Activated effector memory CD4-positive, alpha-beta T cell treated with Interleukin-2 at 50 U/mL for 16 hours (primary cell): Measurements from ENCODE around the gene PCBD1.

ENCODE experiments used
- DNase-seq: peaks from one replicate; pipeline ENCODE4 v3.0.0-alpha.2; 2020

Gene PCBD1

DNA sequence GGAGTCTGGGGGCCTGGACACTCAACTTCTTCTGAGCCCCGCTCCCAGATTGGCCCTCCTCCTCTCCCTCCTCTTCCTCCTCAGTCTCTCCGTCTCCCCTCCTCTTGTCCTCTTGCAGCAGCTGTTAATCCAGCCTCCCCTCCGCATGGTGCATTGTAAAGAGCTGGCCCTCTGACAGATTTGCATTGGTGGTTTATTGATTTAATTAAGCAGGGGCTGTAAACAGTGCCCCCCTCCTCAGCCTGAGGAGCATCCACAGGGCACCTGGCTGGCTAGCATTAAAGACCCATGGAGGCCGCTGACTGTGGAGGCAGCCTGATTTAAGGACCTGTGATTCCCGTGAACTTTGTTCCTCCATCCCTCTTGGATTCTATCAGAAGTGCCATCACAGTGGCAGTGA lies 28.9 kb upstream of the PCBD1 start:
- DNase-seq = no peak

DNA sequence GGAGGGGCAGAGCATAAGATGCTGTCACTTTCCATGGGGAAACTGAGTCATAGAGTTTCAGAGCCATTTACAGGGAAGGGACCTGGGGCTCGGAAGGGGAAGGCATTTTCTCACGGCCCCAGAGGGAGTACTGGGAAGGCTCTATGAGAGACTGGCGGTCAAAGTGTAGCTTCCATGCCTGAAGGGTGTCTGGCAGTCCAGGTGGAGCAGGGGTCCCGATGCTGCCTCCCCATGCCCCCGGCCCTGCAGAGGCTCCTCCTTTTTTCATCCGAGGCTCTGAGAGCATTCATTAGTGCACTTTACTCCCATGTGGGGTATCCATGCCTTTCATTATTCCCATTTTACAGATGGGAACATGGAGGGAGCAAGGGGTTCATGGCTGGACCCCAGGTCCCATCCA lies 27.9 kb upstream of the PCBD1 start:
- DNase-seq = no peak

DNA sequence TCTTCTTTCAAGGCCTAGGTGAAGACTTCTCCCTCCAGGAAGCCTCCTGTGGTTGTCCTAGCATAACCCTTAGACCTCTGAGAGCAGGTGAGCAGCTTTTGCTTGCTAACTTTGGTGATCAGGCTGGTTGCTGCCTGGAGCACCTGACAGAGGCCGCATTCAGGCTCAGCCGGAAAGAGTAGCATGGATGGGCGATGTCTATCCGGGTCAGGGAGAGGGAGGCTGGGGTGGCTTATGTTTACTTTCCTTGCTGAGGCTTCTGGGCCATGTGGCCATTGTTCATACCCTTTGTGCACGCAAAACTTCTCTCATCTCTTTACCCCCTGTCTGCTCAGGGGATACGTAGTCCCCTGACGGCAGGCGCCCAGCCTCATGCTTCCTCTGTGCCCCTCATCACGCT lies 27.4 kb upstream of the PCBD1 start:
- no peak for DNase-seq

DNA sequence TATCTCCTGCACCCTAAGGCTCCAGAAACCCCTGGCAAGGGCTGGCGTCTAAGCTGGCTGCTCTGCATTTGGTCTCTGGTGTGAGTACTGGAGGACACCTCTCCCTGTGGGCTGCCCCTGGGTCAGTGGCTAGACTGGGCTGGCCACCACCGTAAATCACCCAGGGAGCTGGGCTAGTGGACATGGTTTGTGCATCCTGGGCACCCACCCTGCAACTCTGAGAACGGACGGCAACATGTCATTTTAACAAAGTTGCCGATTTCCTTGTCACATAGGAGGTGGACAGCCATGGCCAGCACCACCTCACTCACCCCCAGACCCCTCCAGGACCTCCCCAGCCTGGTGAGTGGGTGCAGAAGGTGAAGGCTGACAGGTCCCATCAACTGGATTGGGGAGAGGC lies 26.8 kb upstream of the PCBD1 start:
- no peak for DNase-seq

DNA sequence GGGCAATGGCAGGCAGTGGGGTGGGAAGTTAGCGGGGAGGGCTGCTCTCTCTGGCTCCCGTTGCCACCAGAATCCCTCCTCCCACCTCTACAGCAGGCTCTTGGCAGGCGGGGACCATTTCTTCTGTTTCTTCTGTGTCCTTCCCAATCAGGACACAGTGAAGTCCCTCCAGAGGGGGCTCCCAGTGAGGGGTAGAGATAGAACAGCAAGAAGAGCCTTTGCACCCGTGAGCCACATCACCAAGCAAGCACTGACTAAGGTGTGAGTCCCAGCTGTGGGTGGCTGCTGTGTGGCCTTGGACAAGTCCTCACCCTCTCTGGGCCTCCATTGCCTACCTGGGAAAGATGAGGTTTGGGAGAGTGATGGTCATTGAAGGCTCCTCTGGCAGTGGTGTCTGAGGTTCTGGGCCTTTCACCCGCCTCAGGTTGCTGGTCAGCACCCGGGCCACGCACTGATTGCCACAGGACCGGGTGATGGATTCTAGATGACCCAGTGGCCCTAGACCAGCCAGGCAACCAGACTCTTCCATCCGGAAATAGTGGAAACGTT lies 26.0 kb upstream of the PCBD1 start:
- DNase-seq = no peak

DNA sequence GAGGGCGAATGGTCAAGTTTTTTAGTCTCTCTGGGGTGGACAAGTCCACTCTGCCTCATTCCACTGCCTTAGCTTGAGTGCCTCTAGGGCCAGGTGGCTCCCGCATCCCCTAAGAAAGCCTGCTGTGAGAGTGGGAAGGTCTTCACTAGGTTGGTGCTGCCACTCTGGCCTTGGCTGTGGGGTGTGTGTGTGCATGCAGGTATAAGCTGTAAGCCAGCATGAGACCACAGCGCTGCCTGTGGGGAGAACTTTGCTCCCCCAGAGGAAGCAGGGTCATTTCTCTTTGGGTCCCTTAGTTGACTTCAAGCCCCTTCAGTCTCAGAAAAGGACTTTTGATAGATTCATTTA lies 25.5 kb upstream of the PCBD1 start:
- DNase-seq = no peak

DNA sequence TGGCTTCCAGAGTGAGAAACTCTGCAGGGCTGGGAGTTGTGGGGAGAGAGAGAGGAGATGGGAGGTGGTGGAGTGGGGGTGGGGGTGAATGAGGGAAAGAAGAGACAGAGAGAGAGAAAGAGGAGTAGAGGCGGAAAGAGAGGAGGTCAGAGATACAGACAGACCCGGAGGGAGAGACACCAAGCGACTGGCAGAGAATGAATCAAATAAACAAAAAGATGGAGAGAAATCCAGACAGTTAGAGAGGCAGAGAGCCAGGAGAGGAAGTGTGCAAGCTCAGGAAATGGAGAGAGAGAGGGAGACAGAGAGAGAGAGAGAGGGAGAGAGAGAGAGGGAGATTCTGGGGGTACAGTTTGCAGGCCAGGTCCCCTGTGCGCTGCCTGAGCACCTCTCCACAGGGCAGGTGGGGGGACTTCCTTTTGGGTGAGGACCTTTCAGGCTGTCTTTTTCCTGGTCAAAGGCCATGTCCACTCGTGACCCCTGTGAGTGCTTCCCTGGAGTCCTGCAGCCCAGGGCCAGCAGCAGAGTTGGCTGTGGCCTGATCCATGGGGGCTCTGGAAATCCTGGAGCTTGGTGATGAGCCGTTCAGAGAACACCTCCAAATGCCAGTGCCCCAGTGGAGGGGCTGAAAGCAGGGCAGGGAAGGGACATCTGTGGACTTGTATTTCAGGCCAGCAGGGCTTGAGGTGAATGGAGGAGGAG lies 25.0 kb upstream of the PCBD1 start:
- DNase-seq = no peak

DNA sequence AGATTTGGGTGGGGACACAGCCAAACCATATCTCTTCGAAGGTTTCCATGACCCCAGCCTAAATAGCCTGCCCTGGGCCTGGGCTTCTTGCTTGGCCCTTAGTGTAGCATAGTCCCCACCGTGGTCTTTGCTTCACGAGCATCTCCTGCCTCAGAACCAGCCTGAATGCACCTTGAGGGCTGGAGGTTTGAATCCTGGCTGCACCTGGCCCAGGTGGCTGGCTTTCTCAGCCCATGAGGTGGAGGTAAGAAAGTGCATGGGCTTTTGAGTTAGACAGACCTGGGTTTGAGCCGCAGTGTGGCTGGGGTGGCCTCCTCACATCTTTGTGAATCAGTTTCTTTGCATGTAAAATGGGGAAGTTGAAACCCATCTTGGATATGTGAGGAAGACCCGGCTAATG lies 24.2 kb upstream of the PCBD1 start:
- no peak for DNase-seq

DNA sequence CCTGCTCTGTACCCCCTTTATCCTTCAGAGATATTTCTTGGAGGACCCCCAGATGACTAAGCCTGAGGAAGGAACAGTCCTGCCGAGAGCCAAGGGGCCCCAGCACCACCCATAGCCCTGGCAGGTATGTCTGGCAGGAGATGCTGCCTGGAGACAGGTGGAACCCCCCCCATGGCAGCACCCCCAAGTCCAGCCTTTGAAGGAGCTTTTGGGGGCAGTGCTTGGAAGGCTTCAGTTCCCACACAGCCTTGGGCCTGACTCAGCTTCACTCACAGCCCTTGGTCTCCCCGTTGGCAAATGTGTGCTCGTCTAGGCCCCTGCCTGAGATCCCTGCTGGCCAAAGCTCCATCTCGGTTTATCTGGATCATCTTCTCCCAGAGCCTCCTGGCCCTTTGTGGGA lies 23.0 kb upstream of the PCBD1 start:
- DNase-seq = no peak

DNA sequence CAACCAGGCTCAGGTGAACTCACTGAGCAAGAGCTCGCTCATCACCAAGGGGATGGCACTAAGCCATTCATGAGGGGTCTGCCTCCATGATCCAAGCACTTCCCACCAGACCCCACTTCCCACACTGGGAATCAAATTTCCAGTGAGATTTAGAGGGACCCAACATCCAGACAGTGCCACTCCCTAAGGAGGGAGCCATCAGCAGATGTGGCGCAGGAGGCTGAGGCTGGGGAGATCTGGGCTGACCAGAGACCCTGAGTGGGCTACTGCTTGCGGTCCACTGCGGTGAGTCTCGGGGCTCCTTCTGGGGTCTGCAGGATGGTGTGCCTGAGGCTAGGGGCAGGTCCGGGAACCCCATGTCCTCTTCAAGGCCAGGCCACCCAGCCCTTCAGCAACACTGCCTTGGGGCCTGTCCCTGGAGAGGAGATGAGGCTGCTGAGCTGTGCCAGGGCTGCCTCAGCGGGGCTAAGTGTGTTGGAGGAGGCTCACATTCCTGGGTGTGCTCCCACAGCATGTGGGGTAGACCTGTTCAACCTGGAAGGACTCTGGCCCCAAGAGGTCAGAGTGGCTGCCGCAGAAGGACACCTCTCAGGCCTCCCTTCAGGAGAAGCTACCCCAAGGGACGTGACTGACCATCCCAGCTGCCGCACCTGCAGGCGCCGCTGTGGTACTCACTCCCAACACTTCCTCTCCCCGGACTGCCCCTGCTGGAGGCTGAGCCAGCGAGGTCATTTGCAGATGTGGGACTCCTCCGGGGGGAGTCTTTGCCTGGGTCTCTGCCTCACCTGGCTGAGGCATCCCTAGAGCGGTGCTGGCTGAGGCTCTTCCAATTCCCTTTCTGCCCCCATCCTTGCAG lies 22.3 kb upstream of the PCBD1 start:
- DNase-seq = no peak

DNA sequence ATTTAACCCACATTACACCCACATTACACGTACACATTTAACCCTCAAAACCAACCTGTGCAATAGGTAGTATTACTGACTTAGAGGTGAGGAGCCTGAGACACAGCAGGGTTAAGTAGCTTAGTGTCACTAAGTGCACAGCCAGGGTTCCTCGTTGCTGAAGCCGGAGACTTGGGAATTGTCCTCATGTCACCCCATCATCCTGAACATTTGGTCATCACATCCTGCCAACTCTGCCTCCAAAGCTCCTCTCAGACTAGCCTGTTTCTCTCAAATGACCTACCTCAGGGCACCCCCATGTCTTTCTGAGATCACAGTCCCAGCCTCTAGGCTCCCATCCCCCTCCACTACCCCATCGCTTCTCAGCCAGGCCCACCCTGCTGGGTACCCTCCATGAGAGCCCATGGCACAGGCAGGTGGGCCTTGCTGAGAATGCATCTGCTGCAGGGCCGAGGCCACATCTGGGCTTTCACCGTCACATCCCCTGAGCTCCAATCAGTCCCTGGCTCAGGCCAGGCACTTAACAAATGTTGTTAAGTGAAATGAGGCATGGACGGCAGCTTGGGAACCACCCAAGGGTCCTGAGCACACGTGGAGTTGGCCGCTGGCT lies 21.1 kb upstream of the PCBD1 start:
- DNase-seq = no peak

DNA sequence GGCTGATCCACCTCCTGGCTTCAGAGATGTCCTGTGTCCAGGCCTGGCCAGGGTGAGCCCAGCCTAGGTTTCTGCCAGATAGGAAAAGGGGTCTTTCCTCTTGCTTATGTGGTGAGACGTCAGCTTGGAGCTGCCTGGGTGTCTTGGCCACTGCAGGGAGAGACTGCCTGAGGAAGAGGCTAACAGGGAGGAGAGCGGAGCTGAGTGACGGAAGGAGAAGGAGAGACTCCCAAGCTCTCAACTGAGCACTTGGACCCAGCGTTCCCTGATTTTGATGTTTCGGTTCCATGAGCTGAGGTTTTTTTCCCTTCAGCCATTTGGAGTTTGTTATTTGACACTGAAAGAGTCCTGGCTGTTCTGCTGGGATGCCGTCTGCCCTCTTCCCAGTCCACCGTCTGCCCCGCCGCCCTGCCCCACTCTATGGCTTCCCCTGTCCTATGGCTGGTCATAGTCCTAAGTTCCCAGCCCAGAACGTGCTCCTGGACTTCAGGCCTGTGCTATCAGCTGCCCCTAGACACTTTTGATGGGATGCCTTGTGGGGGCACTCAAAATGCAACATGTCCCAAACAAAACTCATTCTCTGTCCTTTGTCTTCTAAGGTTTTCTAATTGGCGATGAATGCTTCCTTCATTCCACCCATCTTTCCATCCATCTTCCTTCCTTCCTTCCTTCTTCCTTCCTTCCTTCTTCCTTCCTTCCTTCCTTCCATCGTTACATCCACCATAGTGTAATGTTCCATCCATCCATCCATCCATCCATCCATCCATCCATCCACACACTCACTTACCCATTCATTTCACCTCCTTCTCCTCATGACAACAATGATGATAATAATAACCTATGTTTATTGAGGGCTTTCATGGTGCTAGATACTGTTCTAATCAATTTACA lies 20.3 kb upstream of the PCBD1 start:
- DNase-seq = no peak

DNA sequence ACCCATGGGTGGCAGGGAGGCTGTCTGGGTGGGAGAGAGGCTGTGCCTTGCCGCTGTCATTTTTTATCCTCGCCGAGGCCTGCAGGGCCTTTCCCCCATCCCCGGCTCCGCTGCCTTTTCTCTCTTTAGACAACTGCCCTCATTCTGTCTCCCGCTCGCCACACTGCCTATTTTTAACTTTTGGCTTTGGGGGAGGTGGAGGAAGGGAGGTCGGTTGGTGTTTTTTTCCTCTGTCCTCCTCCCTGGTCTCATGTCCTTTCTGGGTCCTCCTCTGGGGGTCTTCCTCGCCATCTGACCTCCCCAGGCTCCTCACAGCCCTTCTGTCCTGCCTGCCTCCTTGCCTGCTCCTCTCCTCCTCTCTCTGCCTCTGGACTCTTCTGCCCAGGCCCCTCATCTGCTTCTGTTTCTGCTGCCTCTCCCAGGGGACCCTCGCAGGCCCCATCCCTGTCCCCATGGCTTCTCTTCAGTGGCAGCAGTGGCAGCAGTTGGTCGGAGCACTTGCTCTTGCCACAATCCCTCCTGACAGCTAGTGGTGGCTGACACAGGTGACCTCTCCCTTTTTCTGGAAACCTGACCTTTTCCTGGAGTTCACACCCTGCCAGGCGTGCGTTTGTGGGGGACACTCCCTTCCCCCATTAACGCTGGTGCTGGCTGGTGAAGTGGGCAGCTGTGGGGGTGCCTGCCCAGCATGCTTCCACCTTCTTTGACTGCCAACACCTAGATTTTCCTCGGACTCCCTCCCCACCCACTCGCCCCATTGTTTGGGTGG lies 19.5 kb upstream of the PCBD1 start:
- no peak for DNase-seq

DNA sequence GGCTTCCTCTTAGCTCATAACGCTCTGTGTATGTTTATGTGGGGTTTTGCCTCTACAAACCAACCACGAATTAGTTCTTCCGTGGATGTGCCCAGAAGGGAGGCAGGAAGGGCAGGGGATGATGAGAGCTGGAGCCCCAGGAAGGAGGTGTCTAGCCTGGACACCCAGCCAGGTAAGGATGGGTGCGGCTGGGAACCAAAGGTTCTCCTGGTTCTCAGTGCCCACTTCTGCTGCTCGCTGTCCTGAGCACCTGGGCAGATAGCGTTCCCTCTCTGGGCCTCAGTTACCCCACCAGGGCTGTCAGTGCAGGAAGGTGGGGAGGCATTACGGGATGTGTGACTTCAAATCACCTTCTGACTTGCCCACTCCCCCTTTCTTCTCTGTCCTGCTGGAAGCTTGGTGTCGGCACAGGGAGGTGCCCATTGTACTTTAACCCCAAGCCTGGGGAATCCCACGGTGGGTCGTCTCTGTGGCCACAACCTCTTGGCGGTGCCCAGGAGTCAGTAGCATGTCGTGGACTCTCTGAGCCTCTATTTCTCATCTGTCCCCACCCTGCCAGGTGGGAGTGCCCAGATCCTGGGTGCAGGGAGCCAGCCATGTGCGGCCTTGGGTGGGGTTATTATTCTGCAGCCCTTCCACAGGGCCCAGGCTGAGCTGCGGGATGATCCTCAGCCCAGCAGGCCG lies 18.7 kb upstream of the PCBD1 start:
- no peak for DNase-seq

DNA sequence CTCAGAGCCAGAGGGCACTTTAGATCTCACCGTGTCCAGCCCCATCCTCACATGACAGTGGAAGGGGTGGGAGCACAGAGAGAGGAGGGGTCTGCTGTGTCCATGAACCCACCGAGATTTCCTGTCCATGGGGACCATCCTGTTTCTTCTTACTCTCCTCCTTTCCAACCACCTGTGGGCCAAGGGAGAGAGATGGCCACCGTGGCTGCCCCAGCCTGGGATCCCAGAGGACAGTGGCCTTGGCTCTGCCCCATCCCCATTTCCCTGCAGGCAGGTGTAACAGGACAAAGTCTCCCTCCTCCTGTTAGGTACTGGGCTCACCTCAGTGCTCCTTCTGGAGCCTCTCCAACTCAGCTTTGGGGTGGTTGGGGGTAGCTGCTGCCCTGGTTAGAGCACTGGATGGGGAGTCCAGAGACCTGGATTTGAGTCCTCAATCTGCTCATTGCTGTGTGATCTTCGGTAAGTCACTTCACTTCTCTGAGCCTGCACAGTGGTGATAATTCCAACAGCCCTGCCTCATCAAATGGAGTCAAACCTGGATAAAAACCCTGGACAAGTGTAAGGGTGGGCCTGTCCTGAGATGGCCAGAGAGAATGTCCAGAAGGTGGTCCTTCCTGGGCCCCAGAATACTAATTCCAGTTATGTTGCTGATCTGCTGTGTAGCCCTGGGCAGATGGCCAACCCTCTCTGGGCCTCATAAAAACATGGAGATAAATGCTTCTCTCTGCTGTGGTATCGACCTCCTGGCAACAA lies 17.8 kb upstream of the PCBD1 start:
- DNase-seq = no peak

DNA sequence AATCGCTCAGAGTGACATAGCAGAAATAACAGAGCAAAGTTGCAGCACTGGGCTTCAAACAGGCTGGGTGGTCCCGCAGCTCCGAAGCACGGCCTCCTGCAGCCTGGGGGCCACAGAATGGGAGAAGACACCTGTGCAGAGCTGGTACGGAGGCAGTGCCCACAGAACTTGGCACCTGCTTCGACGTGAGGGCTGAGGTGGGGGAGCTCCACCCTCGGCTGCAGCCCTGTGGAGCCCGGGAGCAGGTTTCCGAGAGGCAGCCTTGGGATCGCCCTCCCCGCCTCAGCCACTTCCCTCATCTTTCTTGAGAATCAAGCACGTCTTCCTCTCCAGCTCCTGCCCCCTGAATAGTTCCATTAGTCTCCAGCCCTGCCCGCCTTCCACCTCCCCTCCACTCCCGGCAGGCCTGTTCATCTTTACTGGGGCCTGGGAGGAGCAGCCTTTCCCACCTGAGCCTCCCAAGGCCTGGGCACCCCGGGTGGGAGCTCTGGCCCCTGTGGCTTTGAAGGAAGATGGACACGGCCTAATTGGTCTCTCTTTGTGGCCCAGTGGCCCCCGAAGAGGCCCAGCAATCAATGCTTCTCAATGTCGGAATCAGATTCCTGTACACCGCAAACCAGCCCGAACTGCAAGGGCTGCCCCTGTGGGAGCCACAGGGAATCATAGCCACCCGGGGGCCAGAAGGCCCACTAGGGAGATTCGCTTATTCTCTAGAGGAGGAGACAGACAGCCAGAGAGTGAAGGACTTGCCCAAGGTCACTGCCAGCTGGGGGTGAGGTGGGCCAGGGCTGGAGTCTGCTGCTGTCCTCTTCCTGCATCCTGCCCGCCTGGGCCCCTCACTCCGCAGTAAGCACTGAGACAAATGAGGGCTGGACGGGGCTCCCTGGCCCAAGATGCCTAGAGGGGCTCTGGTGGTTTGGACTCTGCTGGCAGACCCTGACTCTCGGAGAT lies 17.0 kb upstream of the PCBD1 start:
- DNase-seq = no peak

DNA sequence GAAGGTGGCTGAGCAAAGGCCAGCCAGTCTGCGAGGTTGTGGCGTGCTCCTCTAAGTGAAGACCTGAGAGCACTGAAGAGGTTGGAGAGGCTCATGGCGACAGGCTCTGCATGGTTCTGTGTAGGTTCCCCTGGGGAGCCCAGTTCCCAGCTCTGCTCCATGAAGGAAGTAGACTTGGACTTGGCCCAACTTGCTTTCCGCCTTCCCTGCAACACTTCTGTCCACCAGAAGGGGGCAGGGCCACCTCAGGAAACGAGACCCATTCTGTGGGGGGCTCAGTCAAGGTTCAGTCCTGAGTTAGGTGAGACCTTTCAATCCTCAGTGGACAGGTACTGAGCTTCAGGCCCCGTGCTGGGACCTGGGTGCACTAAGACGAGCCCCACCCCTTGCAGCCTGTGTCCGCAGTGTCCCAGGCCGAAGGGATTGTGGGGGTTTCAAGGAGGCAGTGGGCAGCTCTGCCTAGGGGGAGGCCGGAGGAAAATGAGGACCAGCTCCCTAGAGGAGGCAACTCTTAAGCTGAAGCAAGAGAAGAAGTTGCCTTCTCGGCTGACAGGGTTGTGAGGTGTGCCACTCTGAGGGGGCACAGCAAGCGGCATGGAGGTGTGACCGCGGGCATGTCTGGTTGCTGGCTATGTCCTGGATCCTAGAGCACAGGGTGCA lies 15.0 kb upstream of the PCBD1 start:
- no peak for DNase-seq

DNA sequence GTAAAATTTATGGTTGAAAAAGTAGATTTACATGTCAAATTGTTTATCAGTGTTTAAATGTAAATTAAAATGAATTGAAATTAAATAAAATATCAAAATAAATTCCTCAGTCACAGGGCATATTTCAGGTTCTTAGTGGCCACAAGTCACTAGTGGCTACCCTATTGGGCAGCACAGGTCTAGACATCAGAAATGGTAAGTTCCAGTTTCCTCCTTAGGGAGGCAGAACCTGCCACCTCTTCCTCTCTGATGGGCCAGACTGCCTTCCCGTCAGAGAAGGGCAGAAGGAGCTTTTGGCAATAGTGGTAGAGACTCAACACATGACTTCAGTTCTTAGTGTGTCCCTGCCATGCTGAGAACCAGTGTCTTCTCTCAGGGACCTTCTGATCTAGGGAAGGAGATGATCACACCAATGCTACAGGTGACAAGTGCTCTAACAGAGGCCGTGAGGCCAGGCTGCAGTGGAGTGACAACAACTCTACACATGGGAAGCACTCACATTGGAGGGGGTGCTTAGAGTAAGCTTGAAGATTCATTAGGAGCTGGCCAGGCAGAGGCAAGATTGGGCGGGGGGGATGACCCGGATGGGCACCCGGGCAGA lies 14.4 kb upstream of the PCBD1 start:
- DNase-seq = no peak
